SU-DHL-6 (cell line): ENCODE data around the gene ASAP2.

Experiments
- EZH2phosphoT487 ChIP-seq: fragments of 200-600 bp; sonication (generic), shearing (Covaris generic); conservative IDR thresholded peaks from 2 replicates; pipeline ENCODE4 v1.6.1; 2018; ENCODE audit warnings: mild to moderate bottlenecking, antibody characterized with exemption, low read length, moderate library complexity, mixed read lengths
- TF ChIP-seq, protein P1 (sequence below): fragments of 200-600 bp; sonication (generic); IDR thresholded peaks from one replicate; pipeline ENCODE4 v1.5.1; 2017; ENCODE audit warnings: antibody characterized with exemption, mild to moderate bottlenecking, low read length, moderate library complexity; ENCODE audit not compliant: insufficient read depth, poor library complexity, severe bottlenecking

DNA sequence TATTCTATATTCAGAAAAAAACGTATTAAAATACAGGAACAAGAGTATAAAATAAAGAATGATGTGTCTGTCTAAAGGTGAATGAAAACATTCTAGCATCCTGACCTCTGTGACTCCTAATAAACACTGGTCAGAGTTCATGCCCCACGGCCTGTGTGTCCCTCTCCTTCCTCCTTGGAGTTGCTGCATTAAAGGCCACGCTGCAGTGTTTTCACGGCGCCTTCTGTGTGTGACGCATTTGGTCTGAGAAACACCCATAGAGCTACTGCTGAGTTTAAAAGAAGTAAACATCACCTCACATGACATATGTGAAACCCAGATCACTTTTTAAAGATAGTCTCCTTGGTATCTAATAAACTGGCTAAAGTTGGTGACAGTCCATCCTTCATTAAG lies 126.2 kb downstream of the ASAP2 start:
- TF ChIP-seq, protein P1, sequence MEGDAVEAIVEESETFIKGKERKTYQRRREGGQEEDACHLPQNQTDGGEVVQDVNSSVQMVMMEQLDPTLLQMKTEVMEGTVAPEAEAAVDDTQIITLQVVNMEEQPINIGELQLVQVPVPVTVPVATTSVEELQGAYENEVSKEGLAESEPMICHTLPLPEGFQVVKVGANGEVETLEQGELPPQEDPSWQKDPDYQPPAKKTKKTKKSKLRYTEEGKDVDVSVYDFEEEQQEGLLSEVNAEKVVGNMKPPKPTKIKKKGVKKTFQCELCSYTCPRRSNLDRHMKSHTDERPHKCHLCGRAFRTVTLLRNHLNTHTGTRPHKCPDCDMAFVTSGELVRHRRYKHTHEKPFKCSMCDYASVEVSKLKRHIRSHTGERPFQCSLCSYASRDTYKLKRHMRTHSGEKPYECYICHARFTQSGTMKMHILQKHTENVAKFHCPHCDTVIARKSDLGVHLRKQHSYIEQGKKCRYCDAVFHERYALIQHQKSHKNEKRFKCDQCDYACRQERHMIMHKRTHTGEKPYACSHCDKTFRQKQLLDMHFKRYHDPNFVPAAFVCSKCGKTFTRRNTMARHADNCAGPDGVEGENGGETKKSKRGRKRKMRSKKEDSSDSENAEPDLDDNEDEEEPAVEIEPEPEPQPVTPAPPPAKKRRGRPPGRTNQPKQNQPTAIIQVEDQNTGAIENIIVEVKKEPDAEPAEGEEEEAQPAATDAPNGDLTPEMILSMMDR: no peak
- no peak for TF ChIP-seq EZH2phosphoT487
